ENCODE data around the gene ZNF727. TPM values are rescaled to one million over a fixed set of nuclear protein-coding genes. Genes with fewer than 3 reads are reported as not detected.
"Not testable (repeated sequence)": the region's sequence is repeated elsewhere in the genome, so short reads cannot be mapped to it uniquely, and the experiment has no call there.

Gene ZNF727
- total RNA-seq (2014; rRNA removed; shearing (Covaris generic); ENCODE audit: low replicate concordance): not detected in 2 replicates

- Histone ChIP-seq H3K79me2 (ENCODE audit: low read length) (no peaks in the 10 kb centered on the region), H3K9ac (ENCODE audit: low read length) (no peak within 1 kb of the TSS), H3K27me3 (ENCODE audit: low read length) (no peaks in the 10 kb centered on the region), H3K27ac (ENCODE audit: low read length) (no peak within 1 kb of the TSS), H3K9me2 (replicated peaks; ENCODE audit: insufficient read depth, low read length) (no peaks in the 10 kb centered on the region), H3K36me3 (ENCODE audit: insufficient read depth, low read length) (no peaks in the 10 kb centered on the region), H3K4me1 (ENCODE audit: low read length) (no peaks in the 10 kb centered on the region), H3K4me2 (ENCODE audit: low read depth, low read length, poor library complexity, severe bottlenecking) (no peak within 1 kb of the TSS), H2AFZ (ENCODE audit: low read length) (no peak within 1 kb of the TSS), H4K20me1 (ENCODE audit: insufficient read depth, low read depth, low read length) (no peaks in the 10 kb centered on the region), H3K4me3 (ENCODE audit: low read length) (no peak within 1 kb of the TSS), H3K9me3 (ENCODE audit: low read length) (peaks cover 18% of the 10 kb centered on the region)
- DNase-seq: no peak
These were observed at the start of gene ZNF727 for GRCh38 chr7:64045301-64046040. Gene ZNF727, plus strand, starts transcription at chr7:64045434. Its CDS starts 188 bp downstream, at chr7:64045622.

GRCh38 chr7:63998549-63998948 lies 46.7 kb upstream of the ZNF727 start, which contains the start of gene ZNF722:
Gene ZNF722, plus strand, starts transcription at chr7:63998849. Its CDS starts 113 bp downstream, at chr7:63998962.
- Histone ChIP-seq H3K79me2 (ENCODE audit: low read length) (no peaks in the 10 kb centered on the region), H3K9me2 (replicated peaks; ENCODE audit: insufficient read depth, low read length) (no peaks in the 10 kb centered on the region), H3K9ac (ENCODE audit: low read length) (no peak within 1 kb of the TSS), H3K27me3 (ENCODE audit: low read length) (no peaks in the 10 kb centered on the region), H3K4me3 (ENCODE audit: low read length) (no peak within 1 kb of the TSS), H3K36me3 (ENCODE audit: insufficient read depth, low read length) (no peaks in the 10 kb centered on the region), H3K4me2 (ENCODE audit: low read depth, low read length, poor library complexity, severe bottlenecking) (no peak within 1 kb of the TSS), H3K27ac (ENCODE audit: low read length) (no peak within 1 kb of the TSS), H3K4me1 (ENCODE audit: low read length) (no peaks in the 10 kb centered on the region), H2AFZ (ENCODE audit: low read length) (no peak within 1 kb of the TSS), H4K20me1 (ENCODE audit: insufficient read depth, low read depth, low read length) (no peaks in the 10 kb centered on the region), H3K9me3 (ENCODE audit: low read length) (peaks cover 3% of the 10 kb centered on the region; the same call in 1 of the 2 replicates)
- DNase-seq: no peak

- H3K9me3 ChIP-seq (ENCODE audit: low read length): peaks cover 23% of the 10 kb centered on the region
- H3K4me2 ChIP-seq (ENCODE audit: low read depth, low read length, poor library complexity, severe bottlenecking); H3K79me2 ChIP-seq (ENCODE audit: low read length); DNase-seq; H3K36me3 ChIP-seq (ENCODE audit: insufficient read depth, low read length); H3K9ac ChIP-seq (ENCODE audit: low read length); H3K4me1 ChIP-seq (ENCODE audit: low read length); H3K9me2 ChIP-seq (replicated peaks; ENCODE audit: insufficient read depth, low read length); H3K27ac ChIP-seq (ENCODE audit: low read length); H2AFZ ChIP-seq (ENCODE audit: low read length); H3K27me3 ChIP-seq (ENCODE audit: low read length); H4K20me1 ChIP-seq (ENCODE audit: insufficient read depth, low read depth, low read length); H3K4me3 ChIP-seq (ENCODE audit: low read length): not testable (repeated sequence)
These were observed 29.7 kb upstream of the ZNF727 start for GRCh38 chr7:64015496-64015895.

- no peak for DNase-seq
- Histone ChIP-seq H3K27me3 (ENCODE audit: low read length) (no peaks in the 10 kb centered on the region), H3K4me1 (ENCODE audit: low read length) (no peaks in the 10 kb centered on the region), H3K4me2 (ENCODE audit: low read depth, low read length, poor library complexity, severe bottlenecking) (no peak overlapping the region), H2AFZ (ENCODE audit: low read length) (no peak overlapping the region), H3K79me2 (ENCODE audit: low read length) (no peaks in the 10 kb centered on the region), H4K20me1 (ENCODE audit: insufficient read depth, low read depth, low read length) (no peaks in the 10 kb centered on the region), H3K9ac (ENCODE audit: low read length) (no peak overlapping the region), H3K9me2 (replicated peaks; ENCODE audit: insufficient read depth, low read length) (no peaks in the 10 kb centered on the region), H3K9me3 (ENCODE audit: low read length) (peaks cover 20% of the 10 kb centered on the region), H3K4me3 (ENCODE audit: low read length) (no peak overlapping the region), H3K36me3 (ENCODE audit: insufficient read depth, low read length) (no peaks in the 10 kb centered on the region), H3K27ac (ENCODE audit: low read length) (no peak overlapping the region)
These were observed 9.8 kb upstream of the ZNF727 start for GRCh38 chr7:64035388-64035787.

GRCh38 chr7:64037095-64037494 lies 8.1 kb upstream of the ZNF727 start:
- H3K9ac ChIP-seq (ENCODE audit: low read length): no peak overlapping the region
- no peak overlapping the region for H2AFZ ChIP-seq (ENCODE audit: low read length)
- no peak for DNase-seq
- H3K79me2 ChIP-seq (ENCODE audit: low read length): no peaks in the 10 kb centered on the region
- H3K4me3 ChIP-seq (ENCODE audit: low read length): no peak overlapping the region
- no peaks in the 10 kb centered on the region for H3K4me1 ChIP-seq (ENCODE audit: low read length)
- no peaks in the 10 kb centered on the region for H3K36me3 ChIP-seq (ENCODE audit: insufficient read depth, low read length)
- H3K27ac ChIP-seq (ENCODE audit: low read length): no peak overlapping the region
- no peaks in the 10 kb centered on the region for H3K9me2 ChIP-seq (replicated peaks; ENCODE audit: insufficient read depth, low read length)
- no peaks in the 10 kb centered on the region for H3K27me3 ChIP-seq (ENCODE audit: low read length)
- no peaks in the 10 kb centered on the region for H4K20me1 ChIP-seq (ENCODE audit: insufficient read depth, low read depth, low read length)
- H3K9me3 ChIP-seq (ENCODE audit: low read length): peaks cover 22% of the 10 kb centered on the region
- no peak overlapping the region for H3K4me2 ChIP-seq (ENCODE audit: low read depth, low read length, poor library complexity, severe bottlenecking)

- H3K79me2 ChIP-seq (ENCODE audit: low read length): no peaks in the 10 kb centered on the region
- peaks cover 18% of the 10 kb centered on the region for H3K9me3 ChIP-seq (ENCODE audit: low read length)
- no peak overlapping the region for H2AFZ ChIP-seq (ENCODE audit: low read length)
- no peaks in the 10 kb centered on the region for H3K4me1 ChIP-seq (ENCODE audit: low read length)
- H3K4me2 ChIP-seq (ENCODE audit: low read depth, low read length, poor library complexity, severe bottlenecking): no peak overlapping the region
- no peak for DNase-seq
- H3K4me3 ChIP-seq (ENCODE audit: low read length): no peak overlapping the region
- no peaks in the 10 kb centered on the region for H4K20me1 ChIP-seq (ENCODE audit: insufficient read depth, low read depth, low read length)
- H3K27me3 ChIP-seq (ENCODE audit: low read length): no peaks in the 10 kb centered on the region
- H3K9ac ChIP-seq (ENCODE audit: low read length): no peak overlapping the region
- no peaks in the 10 kb centered on the region for H3K9me2 ChIP-seq (replicated peaks; ENCODE audit: insufficient read depth, low read length)
- H3K27ac ChIP-seq (ENCODE audit: low read length): no peak overlapping the region
- no peaks in the 10 kb centered on the region for H3K36me3 ChIP-seq (ENCODE audit: insufficient read depth, low read length)
These were observed 781 bp downstream of the ZNF727 start for GRCh38 chr7:64046041-64046389.

GRCh38 chr7:64077837-64078698 lies 32.8 kb downstream of the ZNF727 start:
- not testable (repeated sequence) for H3K36me3 ChIP-seq (ENCODE audit: insufficient read depth, low read length); H3K4me2 ChIP-seq (ENCODE audit: low read depth, low read length, poor library complexity, severe bottlenecking); H3K79me2 ChIP-seq (ENCODE audit: low read length); H4K20me1 ChIP-seq (ENCODE audit: insufficient read depth, low read depth, low read length); H3K4me1 ChIP-seq (ENCODE audit: low read length); H3K27me3 ChIP-seq (ENCODE audit: low read length); H3K4me3 ChIP-seq (ENCODE audit: low read length); H3K9me2 ChIP-seq (replicated peaks; ENCODE audit: insufficient read depth, low read length); DNase-seq; H2AFZ ChIP-seq (ENCODE audit: low read length); H3K27ac ChIP-seq (ENCODE audit: low read length); H3K9ac ChIP-seq (ENCODE audit: low read length)
- H3K9me3 ChIP-seq (ENCODE audit: low read length): peaks cover 54% of the 10 kb centered on the region

GRCh38 chr7:64078699-64078994 lies 33.4 kb downstream of the ZNF727 start:
- no peaks in the 10 kb centered on the region for H4K20me1 ChIP-seq (ENCODE audit: insufficient read depth, low read depth, low read length)
- H3K79me2 ChIP-seq (ENCODE audit: low read length): no peaks in the 10 kb centered on the region
- H3K27me3 ChIP-seq (ENCODE audit: low read length): no peaks in the 10 kb centered on the region
- H3K4me1 ChIP-seq (ENCODE audit: low read length): no peaks in the 10 kb centered on the region
- H3K4me2 ChIP-seq (ENCODE audit: low read depth, low read length, poor library complexity, severe bottlenecking): no peak overlapping the region
- H3K9ac ChIP-seq (ENCODE audit: low read length): no peak overlapping the region
- no peak overlapping the region for H3K4me3 ChIP-seq (ENCODE audit: low read length)
- no peaks in the 10 kb centered on the region for H3K36me3 ChIP-seq (ENCODE audit: insufficient read depth, low read length)
- no peak overlapping the region for H2AFZ ChIP-seq (ENCODE audit: low read length)
- no peaks in the 10 kb centered on the region for H3K9me2 ChIP-seq (replicated peaks; ENCODE audit: insufficient read depth, low read length)
- no peak for DNase-seq
- no peak overlapping the region for H3K27ac ChIP-seq (ENCODE audit: low read length)
- H3K9me3 ChIP-seq (ENCODE audit: low read length): peaks cover 53% of the 10 kb centered on the region

Data from Karpas-422 (cell line).